B cell (primary cell): ENCODE results near the gene DOK7.

Experiments
- CTCF ChIP-seq: fragments of 200-600 bp; IDR thresholded peaks from one replicate; pipeline ENCODE4 v1.8.0; 2022; ENCODE audit warnings: antibody characterized with exemption, mild to moderate bottlenecking
- EZH2 ChIP-seq: IDR thresholded peaks from 2 replicates; pipeline ENCODE4 v1.6.1; 2012; ENCODE audit warnings: borderline replicate concordance, low read depth, mild to moderate bottlenecking, moderate library complexity, low read length; ENCODE audit not compliant: insufficient read depth, poor library complexity, severe bottlenecking

GRCh38 chr4:3469386-3470243, 6.5 kb downstream of the DOK7 start:
- no peak for TF ChIP-seq CTCF
- TF ChIP-seq EZH2, result no peak
